MM.1S (cell line): ENCODE measurements around the gene HSPA4L.

Experiments
- DNase-seq: peaks from one replicate; pipeline ENCODE4 v3.0.0-alpha.2; 2015
- H2AFZ ChIP-seq: fragments of 300-600 bp; sonication (generic); 2 replicates; pipeline ENCODE4 v1.6.0; 2016; ENCODE audit warnings: antibody characterized with exemption, low read length
- H3F3A ChIP-seq: fragments of 300-600 bp; sonication (generic); 2 replicates; pipeline ENCODE4 v1.6.1; 2016; ENCODE audit warnings: mild to moderate bottlenecking, antibody characterized with exemption, low read length, moderate library complexity, mixed read lengths; ENCODE audit not compliant: insufficient read depth
- H3K27ac ChIP-seq: fragments of 300-600 bp; sonication (generic); 2 replicates; pipeline ENCODE4 v1.5.1; 2016; ENCODE audit warnings: mild to moderate bottlenecking, low read length
- H3K27me3 ChIP-seq: fragments of 300-600 bp; sonication (generic); replicated peaks from 2 replicates; pipeline ENCODE4 v1.6.0; 2016; ENCODE audit warnings: low read length; ENCODE audit not compliant: insufficient read depth
- H3K36me3 ChIP-seq: fragments of 300-600 bp; sonication (generic); replicated peaks from 2 replicates; pipeline ENCODE4 v1.6.1; 2016; ENCODE audit warnings: mild to moderate bottlenecking, low read length, mixed read lengths; ENCODE audit not compliant: insufficient read depth
- H3K4me1 ChIP-seq: fragments of 300-600 bp; sonication (generic); 2 replicates; pipeline ENCODE4 v1.6.1; 2016; ENCODE audit warnings: low read length, mixed read lengths
- H3K4me2 ChIP-seq: fragments of 300-600 bp; sonication (generic); 2 replicates; pipeline ENCODE4 v1.6.0; 2016; ENCODE audit warnings: low read depth, low read length
- H3K4me3 ChIP-seq: fragments of 300-600 bp; sonication (generic); 2 replicates; pipeline ENCODE4 v1.5.1; 2016; ENCODE audit warnings: low read length, mixed read lengths
- H3K79me2 ChIP-seq: fragments of 300-600 bp; sonication (generic); 2 replicates; pipeline ENCODE4 v1.6.1; 2016; ENCODE audit warnings: mixed run types, low read length, mixed read lengths
- H3K9ac ChIP-seq: fragments of 300-600 bp; sonication (generic); 2 replicates; pipeline ENCODE4 v1.6.1; 2016; ENCODE audit warnings: low read length, mixed read lengths
- H3K9me2 ChIP-seq: fragments of 300-600 bp; sonication (generic); replicated peaks from 2 replicates; pipeline ENCODE4 v1.6.1; 2016; ENCODE audit warnings: mild to moderate bottlenecking, low read length, mixed read lengths; ENCODE audit not compliant: insufficient read depth
- H3K9me3 ChIP-seq: fragments of 300-600 bp; sonication (generic); replicated peaks from 2 replicates; pipeline ENCODE4 v1.6.1; 2016; ENCODE audit warnings: mild to moderate bottlenecking, low read length, mixed read lengths; ENCODE audit not compliant: insufficient read depth
- H4K20me1 ChIP-seq: fragments of 300-600 bp; sonication (generic); 2 replicates; pipeline ENCODE4 v1.6.1; 2016; ENCODE audit warnings: mild to moderate bottlenecking, low read length, moderate library complexity, mixed read lengths; ENCODE audit not compliant: insufficient read depth
- CTCF ChIP-seq: fragments of 300-600 bp; sonication (generic); IDR thresholded peaks from 2 replicates; pipeline ENCODE4 v1.5.1; 2016; ENCODE audit warnings: antibody characterized with exemption, low read length, mixed read lengths
- EZH2 ChIP-seq: fragments of 300-600 bp; sonication (generic); optimal IDR thresholded peaks from 2 replicates; pipeline ENCODE3; 2017; ENCODE audit warnings: low read depth, mild to moderate bottlenecking, antibody characterized with exemption, low read length, mixed read lengths
- EZH2phosphoT487 ChIP-seq: fragments of 300-600 bp; sonication (generic); IDR thresholded peaks from 2 replicates; pipeline ENCODE4 v1.6.1; 2018; ENCODE audit warnings: antibody characterized with exemption, low read length

Gene HSPA4L

GRCh38 chr4:127782275-127783025 lies at the start of gene HSPA4L:
HSPA4L (plus strand) TSS chr4:127782322; CDS start chr4:127782551, 229 bp downstream.
- Histone ChIP-seq H3K27ac (peak within 1 kb of the TSS; percentile 49; the same call in 1 of the 2 replicates), H3F3A (peaks cover 18% of the 10 kb centered on the region), H4K20me1 (no peaks in the 10 kb centered on the region), H3K27me3 (no peaks in the 10 kb centered on the region), H3K9ac (peak within 1 kb of the TSS; percentile 78), H3K4me1 (peaks cover 30% of the 10 kb centered on the region), H2AFZ (peak within 1 kb of the TSS; percentile 75), H3K4me2 (peak within 1 kb of the TSS; percentile 81), H3K36me3 (0 out of 2 replicates have a peak, but pooled peaks cover 6% of the 10 kb centered on the region), H3K9me3 (no peaks in the 10 kb centered on the region), H3K4me3 (peak within 1 kb of the TSS; percentile 80), H3K79me2 (peaks cover 53% of the 10 kb centered on the region), H3K9me2 (no peaks in the 10 kb centered on the region)
- peak; percentile 68 for DNase-seq
- TF ChIP-seq CTCF: no peak
- no peak for TF ChIP-seq EZH2
- TF ChIP-seq EZH2phosphoT487: no peak

GRCh38 chr4:127732623-127733328 lies 49.3 kb upstream of the HSPA4L start:
- Histone ChIP-seq H3K79me2 (no peaks in the 10 kb centered on the region), H2AFZ (no peak overlapping the region), H3F3A (no peaks in the 10 kb centered on the region), H4K20me1 (no peaks in the 10 kb centered on the region), H3K9me3 (no peaks in the 10 kb centered on the region), H3K36me3 (no peaks in the 10 kb centered on the region), H3K9me2 (no peaks in the 10 kb centered on the region), H3K4me1 (no peaks in the 10 kb centered on the region), H3K4me3 (no peak overlapping the region), H3K9ac (no peak overlapping the region), H3K27ac (no peak overlapping the region), H3K27me3 (no peaks in the 10 kb centered on the region), H3K4me2 (no peak overlapping the region)
- peak; percentile 42 for DNase-seq
- no peak for TF ChIP-seq EZH2
- no peak for TF ChIP-seq EZH2phosphoT487
- peak; percentile 57 for TF ChIP-seq CTCF

GRCh38 chr4:127734976-127735375 lies 47.1 kb upstream of the HSPA4L start:
- Histone ChIP-seq H3K4me2 (no peak overlapping the region), H3F3A (no peaks in the 10 kb centered on the region), H2AFZ (no peak overlapping the region), H3K9me2 (no peaks in the 10 kb centered on the region), H3K4me3 (no peak overlapping the region), H3K79me2 (no peaks in the 10 kb centered on the region), H3K9ac (no peak overlapping the region), H3K27ac (no peak overlapping the region), H3K4me1 (no peaks in the 10 kb centered on the region), H3K27me3 (no peaks in the 10 kb centered on the region), H4K20me1 (no peaks in the 10 kb centered on the region), H3K9me3 (no peaks in the 10 kb centered on the region), H3K36me3 (no peaks in the 10 kb centered on the region)
- TF ChIP-seq EZH2 (no peak), EZH2phosphoT487 (no peak), CTCF (no peak)
- DNase-seq: no peak
